ENCODE data around the gene PBX3.

DNA sequence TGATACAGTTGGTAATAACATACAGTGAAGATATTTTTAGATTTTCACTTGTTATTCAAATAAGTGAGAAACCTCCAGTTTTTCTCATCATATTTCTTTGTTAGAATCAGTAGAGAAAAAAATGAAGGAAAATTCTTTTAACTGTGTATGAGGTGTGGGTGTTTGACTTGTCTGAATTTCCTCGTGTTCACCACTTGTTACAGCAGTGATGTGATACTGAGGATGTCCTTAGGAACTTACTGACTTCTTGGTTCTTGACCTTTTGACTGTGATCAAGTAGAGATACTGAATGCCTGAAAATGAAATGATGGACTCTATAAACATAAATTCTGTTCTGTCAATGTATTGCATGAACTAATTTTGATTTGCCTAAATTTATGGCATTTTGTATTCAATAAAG is 10.7 kb downstream of the PBX3 start:
- TF ChIP-seq TAF1 (IDR thresholded peaks at IDR 0.05; ENCODE audit: low read depth, low read length): no peak
- no peak for TF ChIP-seq POLR2A (IDR thresholded peaks at IDR 0.05; ENCODE audit: low read depth, low read length)
- TF ChIP-seq POU2F2 (IDR thresholded peaks at IDR 0.05; ENCODE audit: low read depth, low read length): no peak
- no peak for TF ChIP-seq POLR2AphosphoS5 (IDR thresholded peaks at IDR 0.05; ENCODE audit: low read depth, low read length)
- no peak for TF ChIP-seq SPI1 (IDR thresholded peaks at IDR 0.05; ENCODE audit: low read depth, low read length)
- no peak for TF ChIP-seq PAX5 (IDR thresholded peaks at IDR 0.05; ENCODE audit: insufficient read depth, low read length, severe bottlenecking)
